Mesendoderm (in vitro differentiated cells): ENCODE data around the gene PTPRG.

Experiments
- DNase-seq: peaks from one replicate; pipeline ENCODE4 v3.0.0; 2013
- H2AK5ac ChIP-seq: 2 replicates; pipeline ENCODE4 v1.6.1; 2013; ENCODE audit warnings: low read length, inconsistent platforms
- H2BK120ac ChIP-seq: 2 replicates; pipeline ENCODE4 v1.6.1; 2013; ENCODE audit warnings: low read depth, mild to moderate bottlenecking, low read length, moderate library complexity, mixed read lengths
- H2BK15ac ChIP-seq: replicated peaks from 2 replicates; pipeline ENCODE4 v1.6.1; 2013; ENCODE audit warnings: low read depth, mild to moderate bottlenecking, moderate library complexity
- H2BK5ac ChIP-seq: 2 replicates; pipeline ENCODE4 v1.6.1; 2013; ENCODE audit warnings: low read length, inconsistent platforms
- H3K18ac ChIP-seq: 2 replicates; pipeline ENCODE4 v1.6.1; 2013; ENCODE audit warnings: mild to moderate bottlenecking, low read length, mixed read lengths
- H3K23ac ChIP-seq: one replicate; pipeline ENCODE4 v1.6.1; 2013; ENCODE audit warnings: low read length
- H3K27ac ChIP-seq: 2 replicates; pipeline ENCODE4 v1.5.1; 2013; ENCODE audit warnings: low read depth, mild to moderate bottlenecking, inconsistent platforms, low read length, moderate library complexity
- H3K27me3 ChIP-seq: 2 replicates; pipeline ENCODE4 v1.6.1; 2013; ENCODE audit warnings: low read length, control low read depth, mild to moderate bottlenecking, inconsistent platforms; ENCODE audit not compliant: insufficient read depth, poor library complexity
- H3K36me3 ChIP-seq: 2 replicates; pipeline ENCODE4 v1.6.1; 2013; ENCODE audit warnings: low read length, inconsistent platforms; ENCODE audit not compliant: control insufficient read depth, insufficient read depth
- H3K4ac ChIP-seq: one replicate; pipeline ENCODE4 v1.6.1; 2013; ENCODE audit warnings: low read depth, mild to moderate bottlenecking, low read length, moderate library complexity
- H3K4me1 ChIP-seq: 2 replicates; pipeline ENCODE4 v1.6.1; 2013; ENCODE audit warnings: low read depth, low read length, inconsistent platforms; ENCODE audit not compliant: control insufficient read depth
- H3K4me2 ChIP-seq: 2 replicates; pipeline ENCODE4 v1.6.1; 2013; ENCODE audit warnings: low read length
- H3K4me3 ChIP-seq: 2 replicates; pipeline ENCODE4 v1.5.1; 2013; ENCODE audit warnings: mild to moderate bottlenecking, low read length
- H3K56ac ChIP-seq: one replicate; pipeline ENCODE4 v1.6.1; 2013; ENCODE audit warnings: low read length
- H3K79me1 ChIP-seq: 2 replicates; pipeline ENCODE4 v1.6.1; 2013; ENCODE audit warnings: low read length, inconsistent platforms
- H3K79me2 ChIP-seq: 2 replicates; pipeline ENCODE4 v1.6.1; 2013; ENCODE audit warnings: mild to moderate bottlenecking, low read length; ENCODE audit not compliant: control insufficient read depth, insufficient read depth
- H3K9ac ChIP-seq: 2 replicates; pipeline ENCODE4 v1.6.1; 2013; ENCODE audit warnings: low read length, inconsistent platforms
- H4K5ac ChIP-seq: one replicate; pipeline ENCODE4 v1.6.1; 2013; ENCODE audit warnings: low read length
- H4K8ac ChIP-seq: one replicate; pipeline ENCODE4 v1.6.1; 2013; ENCODE audit warnings: low read depth, mild to moderate bottlenecking, control low read depth, low read length, moderate library complexity
- WGBS: extraction: QIAGEN DNeasy Blood & Tissue Kit; methylation state at CpG from one replicate; pipeline ENCODE4 v1.1.7; 2013; ENCODE audit warnings: low lambda C conversion rate, missing lambda C conversion rate; ENCODE audit not compliant: insufficient coverage; ENCODE audit errors: extremely low coverage; 5-methylcytosine and 5-hydroxymethylcytosine counted together

PTPRG gene

DNA sequence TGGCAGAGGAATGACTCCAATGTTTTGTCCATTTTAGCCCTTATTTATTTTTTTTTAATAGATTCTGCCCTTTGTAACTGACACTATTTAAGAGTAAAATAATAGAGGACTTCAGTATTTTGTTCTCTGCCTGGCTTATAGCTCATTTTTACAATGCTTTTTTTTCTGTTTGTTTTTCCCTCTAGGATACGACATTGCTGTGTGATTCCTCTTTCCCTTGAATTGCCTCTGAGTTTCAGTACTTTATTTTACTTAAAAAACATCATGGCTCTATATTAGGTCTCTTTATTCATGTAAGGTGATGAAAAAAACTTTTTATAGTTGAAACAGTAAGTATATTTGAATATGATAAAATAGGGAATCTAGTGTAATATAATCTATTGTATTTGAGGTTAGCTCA lies 179.1 kb downstream of the PTPRG start:
- no peak overlapping the region for H3K4me3 ChIP-seq
- H4K8ac ChIP-seq = no peak overlapping the region
- DNase-seq = no peak
- no peak overlapping the region for H3K9ac ChIP-seq
- no peak overlapping the region for H2BK15ac ChIP-seq
- no peak overlapping the region for H3K18ac ChIP-seq
- no peak overlapping the region for H2AK5ac ChIP-seq
- H2BK120ac ChIP-seq = no peak overlapping the region
- H3K27me3 ChIP-seq = no peaks in the 10 kb centered on the region
- no peak overlapping the region for H3K27ac ChIP-seq
- H3K23ac ChIP-seq = no peak overlapping the region
- H4K5ac ChIP-seq = no peak overlapping the region
- H3K36me3 ChIP-seq = peaks cover 2% of the 10 kb centered on the region
- no peak overlapping the region for H2BK5ac ChIP-seq
- H3K79me2 ChIP-seq = peaks cover 48% of the 10 kb centered on the region
- H3K4me2 ChIP-seq = no peak overlapping the region
- no peak overlapping the region for H3K56ac ChIP-seq
- peaks cover under 1% of the 10 kb centered on the region for H3K4me1 ChIP-seq
- WGBS = no CpG with 5 or more reads among the region's 1 CpG
- H3K4ac ChIP-seq = no peak overlapping the region
- H3K79me1 ChIP-seq = peaks cover 18% of the 10 kb centered on the region

DNA sequence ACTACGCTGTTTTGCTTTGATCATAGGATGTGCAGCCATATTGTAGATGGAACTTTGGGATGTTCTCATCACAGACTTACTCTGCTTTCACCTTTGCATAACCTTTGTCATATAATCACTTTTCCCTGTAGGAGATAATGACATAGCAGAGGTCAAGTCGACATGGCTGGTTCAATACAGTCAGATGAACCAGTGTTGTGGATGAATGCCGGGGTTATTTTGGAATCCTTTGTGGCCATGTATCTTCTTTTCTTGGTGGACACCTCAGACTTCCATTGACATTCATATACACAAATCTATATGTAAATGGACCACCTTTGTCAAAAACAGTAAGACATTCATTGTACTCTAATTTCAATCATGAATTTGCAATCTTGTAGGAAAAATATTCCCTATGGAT lies 180.2 kb downstream of the PTPRG start:
- no peak overlapping the region for H3K23ac ChIP-seq
- H2AK5ac ChIP-seq = no peak overlapping the region
- no peak overlapping the region for H3K56ac ChIP-seq
- no peak overlapping the region for H2BK120ac ChIP-seq
- H2BK5ac ChIP-seq = no peak overlapping the region
- H3K4me3 ChIP-seq = no peak overlapping the region
- no peak overlapping the region for H4K5ac ChIP-seq
- H3K79me1 ChIP-seq = peaks cover 19% of the 10 kb centered on the region
- H3K18ac ChIP-seq = no peak overlapping the region
- H3K4me1 ChIP-seq = no peaks in the 10 kb centered on the region
- no peak overlapping the region for H3K4ac ChIP-seq
- WGBS = no CpG with 5 or more reads among the region's 3 CpGs
- H2BK15ac ChIP-seq = no peak overlapping the region
- no peak overlapping the region for H3K4me2 ChIP-seq
- no peak overlapping the region for H4K8ac ChIP-seq
- peaks cover 2% of the 10 kb centered on the region for H3K36me3 ChIP-seq
- no peak for DNase-seq
- no peak overlapping the region for H3K9ac ChIP-seq
- H3K27me3 ChIP-seq = no peaks in the 10 kb centered on the region
- peaks cover 50% of the 10 kb centered on the region for H3K79me2 ChIP-seq
- no peak overlapping the region for H3K27ac ChIP-seq

DNA sequence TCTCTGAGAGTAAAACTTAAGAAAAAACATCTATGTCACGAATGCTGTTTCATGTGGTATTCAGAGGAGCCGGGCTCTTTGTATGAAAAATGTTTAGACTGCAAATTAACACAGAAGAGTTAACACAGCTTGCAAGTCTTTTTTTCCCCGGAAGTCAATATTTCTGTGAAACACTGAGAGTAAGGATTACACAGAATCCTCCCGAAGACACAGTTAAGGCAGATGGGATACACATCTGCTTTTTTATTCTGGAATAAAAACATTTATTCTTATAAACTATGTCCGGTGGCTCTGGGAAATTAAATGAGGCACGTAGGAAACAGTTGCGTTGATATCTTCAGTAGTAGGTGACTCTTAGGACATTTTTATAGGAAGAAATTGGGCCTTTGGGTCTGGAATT lies 180.6 kb downstream of the PTPRG start:
- Histone ChIP-seq H3K9ac (no peak overlapping the region), H3K4me3 (no peak overlapping the region), H3K79me2 (peaks cover 50% of the 10 kb centered on the region), H3K56ac (no peak overlapping the region), H3K4ac (no peak overlapping the region), H2BK5ac (no peak overlapping the region), H2BK15ac (no peak overlapping the region), H3K23ac (no peak overlapping the region), H3K4me2 (no peak overlapping the region), H3K18ac (no peak overlapping the region), H3K27me3 (no peaks in the 10 kb centered on the region), H3K27ac (no peak overlapping the region), H3K79me1 (peaks cover 16% of the 10 kb centered on the region), H4K8ac (no peak overlapping the region), H2BK120ac (no peak overlapping the region), H3K36me3 (no peaks in the 10 kb centered on the region), H3K4me1 (no peaks in the 10 kb centered on the region), H2AK5ac (no peak overlapping the region), H4K5ac (no peak overlapping the region)
- no peak for DNase-seq
- no CpG with 5 or more reads among the region's 7 CpGs for WGBS

DNA sequence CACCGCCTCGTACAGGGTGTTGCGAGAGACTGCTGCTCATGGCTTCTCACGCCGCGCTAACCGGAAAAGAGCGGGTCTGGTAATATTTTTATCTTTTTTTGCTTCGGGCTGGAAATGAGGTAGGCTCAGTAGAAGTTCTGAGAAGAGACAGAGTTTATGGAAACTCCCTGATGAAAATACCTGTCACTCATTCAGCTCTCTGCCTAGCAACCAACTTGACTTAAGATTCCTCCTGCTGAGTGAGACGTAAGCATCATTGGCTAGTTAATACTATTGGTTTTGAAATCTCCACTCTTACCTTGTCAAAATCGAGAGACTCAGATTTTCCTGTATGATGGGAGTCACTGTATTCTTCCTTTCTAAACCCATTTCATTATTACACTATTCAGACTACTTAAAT lies 181.7 kb downstream of the PTPRG start:
- no peak overlapping the region for H4K5ac ChIP-seq
- H3K4me1 ChIP-seq = no peaks in the 10 kb centered on the region
- no peak overlapping the region for H3K23ac ChIP-seq
- H2BK5ac ChIP-seq = no peak overlapping the region
- no peak overlapping the region for H2BK120ac ChIP-seq
- H3K4ac ChIP-seq = no peak overlapping the region
- H3K36me3 ChIP-seq = no peaks in the 10 kb centered on the region
- H2AK5ac ChIP-seq = no peak overlapping the region
- H2BK15ac ChIP-seq = no peak overlapping the region
- H3K9ac ChIP-seq = no peak overlapping the region
- H4K8ac ChIP-seq = no peak overlapping the region
- H3K79me2 ChIP-seq = peaks cover 49% of the 10 kb centered on the region
- H3K79me1 ChIP-seq = peaks cover 15% of the 10 kb centered on the region
- no peak overlapping the region for H3K56ac ChIP-seq
- H3K27me3 ChIP-seq = no peaks in the 10 kb centered on the region
- H3K4me2 ChIP-seq = no peak overlapping the region
- no CpG with 5 or more reads among the region's 11 CpGs for WGBS
- no peak overlapping the region for H3K4me3 ChIP-seq
- H3K27ac ChIP-seq = no peak overlapping the region
- no peak overlapping the region for H3K18ac ChIP-seq
- DNase-seq = no peak

DNA sequence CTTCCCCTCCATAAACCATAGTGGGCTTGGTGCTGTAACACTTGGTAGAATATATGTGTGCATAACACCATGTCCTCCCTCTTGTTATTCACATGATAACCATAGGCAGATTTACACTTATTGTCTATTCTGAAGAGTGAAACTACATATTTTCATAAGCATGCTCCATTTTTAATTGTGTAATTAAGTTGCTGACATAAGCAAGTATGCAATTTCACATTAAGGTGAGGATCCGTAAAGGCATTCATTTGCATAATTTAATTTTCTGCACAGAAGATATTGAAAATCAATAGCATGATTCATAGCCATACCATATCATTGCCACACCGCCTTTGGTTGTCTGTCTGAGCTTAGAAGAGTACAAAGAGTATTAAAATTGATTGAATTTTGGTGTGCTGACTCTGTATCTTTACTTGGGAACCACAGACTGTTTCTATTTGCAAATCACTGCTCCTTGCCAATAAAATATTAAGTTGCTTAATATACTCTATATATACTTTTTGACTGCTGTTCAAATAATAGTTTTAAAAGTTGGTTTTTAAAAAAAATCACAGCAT lies 182.4 kb downstream of the PTPRG start:
- Histone ChIP-seq H2BK15ac (no peak overlapping the region), H3K4me2 (no peak overlapping the region), H3K79me2 (peaks cover 47% of the 10 kb centered on the region), H4K5ac (no peak overlapping the region), H3K56ac (no peak overlapping the region), H3K36me3 (no peaks in the 10 kb centered on the region), H2BK5ac (no peak overlapping the region), H3K18ac (no peak overlapping the region), H4K8ac (no peak overlapping the region), H3K23ac (no peak overlapping the region), H3K9ac (no peak overlapping the region), H2BK120ac (no peak overlapping the region), H3K4ac (no peak overlapping the region), H2AK5ac (no peak overlapping the region), H3K4me3 (no peak overlapping the region), H3K27ac (no peak overlapping the region), H3K79me1 (peaks cover 17% of the 10 kb centered on the region), H3K4me1 (no peaks in the 10 kb centered on the region), H3K27me3 (no peaks in the 10 kb centered on the region)
- WGBS = no CpG with 5 or more reads among the region's 2 CpGs
- no peak for DNase-seq

DNA sequence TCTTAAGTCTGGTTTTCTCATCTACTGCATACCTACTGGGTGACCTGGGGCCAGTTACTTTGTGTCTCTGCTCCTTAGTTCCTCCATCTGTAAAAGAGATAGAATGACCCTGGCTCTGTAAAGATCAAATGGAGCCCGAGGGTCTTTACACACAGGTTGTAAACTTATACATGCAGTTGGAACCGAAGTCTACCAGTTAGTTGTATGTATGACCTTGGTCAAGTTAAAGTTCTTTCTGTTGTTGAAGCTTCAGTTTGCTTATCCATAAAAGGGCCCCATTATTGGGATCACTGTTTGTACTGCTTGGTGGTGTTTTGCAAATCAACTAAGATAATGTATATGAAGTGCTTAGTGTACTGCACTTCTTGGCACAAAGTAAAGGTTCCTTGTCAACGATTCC lies 186.9 kb downstream of the PTPRG start:
- H4K8ac ChIP-seq = no peak overlapping the region
- no peak overlapping the region for H3K18ac ChIP-seq
- no peaks in the 10 kb centered on the region for H3K36me3 ChIP-seq
- no peaks in the 10 kb centered on the region for H3K27me3 ChIP-seq
- H2AK5ac ChIP-seq = no peak overlapping the region
- no peak overlapping the region for H3K4me2 ChIP-seq
- H3K56ac ChIP-seq = no peak overlapping the region
- H3K4me1 ChIP-seq = no peaks in the 10 kb centered on the region
- H3K79me2 ChIP-seq = peaks cover 34% of the 10 kb centered on the region
- no peak overlapping the region for H3K9ac ChIP-seq
- H2BK15ac ChIP-seq = no peak overlapping the region
- H3K27ac ChIP-seq = no peak overlapping the region
- WGBS = no CpG with 5 or more reads among the region's 3 CpGs
- DNase-seq = no peak
- H3K4me3 ChIP-seq = no peak overlapping the region
- no peak overlapping the region for H2BK5ac ChIP-seq
- H3K23ac ChIP-seq = no peak overlapping the region
- H2BK120ac ChIP-seq = no peak overlapping the region
- peaks cover 20% of the 10 kb centered on the region for H3K79me1 ChIP-seq
- H4K5ac ChIP-seq = no peak overlapping the region
- no peak overlapping the region for H3K4ac ChIP-seq
